Upper lobe of left lung (tissue), 4 donors: ENCODE results near the gene IRS1.

Experiments
- POLR2AphosphoS5 ChIP-seq, 2 donors: sonication (generic); formaldehyde crosslinking; IDR thresholded peaks; one replicate each; pipeline ENCODE4 v1.5.1; 2017; ENCODE audit warnings: antibody characterized with exemption in 2 of 2
- TF ChIP-seq, protein P1 (sequence below), 6 experiments: fragments of 450-650 bp in 4 of 6; fragments of 200-600 bp in 2 of 6; sonication (generic) in 2 of 6; IDR thresholded peaks; one replicate each; pipeline ENCODE4 v1.5.1; 2016 to 2019; ENCODE audit warnings: antibody characterized with exemption in 6 of 6

DNA sequence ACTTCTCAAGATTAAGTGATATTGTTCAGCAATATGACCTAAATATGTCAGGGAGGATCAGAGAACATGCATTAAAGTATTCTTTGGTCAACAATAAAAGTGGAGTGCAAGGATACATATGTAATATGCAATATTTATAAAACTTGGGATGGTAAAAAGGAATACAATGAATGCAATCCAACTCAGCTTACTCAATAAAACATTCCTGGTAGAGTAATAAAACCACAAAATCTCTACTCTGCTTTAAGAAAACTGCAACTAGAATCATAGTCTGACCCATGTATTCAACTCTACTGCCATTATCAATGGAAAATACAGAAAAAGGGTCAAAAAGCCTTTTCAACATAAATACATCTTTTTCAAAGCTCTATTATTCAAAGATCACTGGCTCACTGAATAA is 11.6 kb downstream of the IRS1 start:
- no peak for TF ChIP-seq POLR2AphosphoS5 (IDR thresholded peaks at IDR 0.05)
- TF ChIP-seq, protein P1, sequence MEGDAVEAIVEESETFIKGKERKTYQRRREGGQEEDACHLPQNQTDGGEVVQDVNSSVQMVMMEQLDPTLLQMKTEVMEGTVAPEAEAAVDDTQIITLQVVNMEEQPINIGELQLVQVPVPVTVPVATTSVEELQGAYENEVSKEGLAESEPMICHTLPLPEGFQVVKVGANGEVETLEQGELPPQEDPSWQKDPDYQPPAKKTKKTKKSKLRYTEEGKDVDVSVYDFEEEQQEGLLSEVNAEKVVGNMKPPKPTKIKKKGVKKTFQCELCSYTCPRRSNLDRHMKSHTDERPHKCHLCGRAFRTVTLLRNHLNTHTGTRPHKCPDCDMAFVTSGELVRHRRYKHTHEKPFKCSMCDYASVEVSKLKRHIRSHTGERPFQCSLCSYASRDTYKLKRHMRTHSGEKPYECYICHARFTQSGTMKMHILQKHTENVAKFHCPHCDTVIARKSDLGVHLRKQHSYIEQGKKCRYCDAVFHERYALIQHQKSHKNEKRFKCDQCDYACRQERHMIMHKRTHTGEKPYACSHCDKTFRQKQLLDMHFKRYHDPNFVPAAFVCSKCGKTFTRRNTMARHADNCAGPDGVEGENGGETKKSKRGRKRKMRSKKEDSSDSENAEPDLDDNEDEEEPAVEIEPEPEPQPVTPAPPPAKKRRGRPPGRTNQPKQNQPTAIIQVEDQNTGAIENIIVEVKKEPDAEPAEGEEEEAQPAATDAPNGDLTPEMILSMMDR (IDR thresholded peaks at IDR 0.05) = no peak
